HepG2 (cell line): Measurements from ENCODE around the gene FGGY. TPM values are rescaled to one million over a fixed set of nuclear protein-coding genes. Genes with fewer than 3 reads are reported as not detected.

Source experiments
- BHLHE40 ChIP-seq: IDR thresholded peaks from 2 replicates; pipeline ENCODE4 v1.6.1; 2011; ENCODE audit warnings: low read length, improper control_type of control experiment
- CCAR2 ChIP-seq: fragments of 200-400 bp; formaldehyde crosslinking; optimal IDR thresholded peaks from 2 replicates; pipeline ENCODE3; 2018; ENCODE audit warnings: low read depth, mild to moderate bottlenecking, low read length, moderate library complexity
- HCFC1 ChIP-seq: fragments of 150-350 bp; IDR thresholded peaks from 2 replicates; pipeline ENCODE4 v1.6.1; 2014; ENCODE audit warnings: low read depth, low read length
- NFE2L2 ChIP-seq: fragments of 150-350 bp; IDR thresholded peaks from 2 replicates; pipeline ENCODE4 v1.6.1; 2014; ENCODE audit warnings: low read length
- RELA ChIP-seq: sonication (generic); formaldehyde crosslinking; IDR thresholded peaks from 2 replicates; pipeline ENCODE4 v1.4.0; 2020; ENCODE audit warnings: missing genetic modification reagents
- RXRA ChIP-seq: sonication (generic); formaldehyde crosslinking; IDR thresholded peaks from 2 replicates; pipeline ENCODE4 v1.5.1; 2020; ENCODE audit warnings: missing genetic modification reagents
- SAP130 ChIP-seq: IDR thresholded peaks from 2 replicates; pipeline ENCODE4 v1.6.1; 2016; ENCODE audit warnings: low read depth
- SNAPC4 ChIP-seq: sonication (generic); formaldehyde crosslinking; IDR thresholded peaks from 2 replicates; pipeline ENCODE4 v1.4.0; 2020; ENCODE audit warnings: mild to moderate bottlenecking, missing genetic modification reagents
- TARDBP ChIP-seq: sonication (generic); formaldehyde crosslinking; IDR thresholded peaks from 2 replicates; pipeline ENCODE4 v1.8.0; 2022; ENCODE audit warnings: mild to moderate bottlenecking, missing genetic modification reagents
- THAP8 ChIP-seq: sonication (generic); formaldehyde crosslinking; IDR thresholded peaks from 2 replicates; pipeline ENCODE4 v1.5.1; 2020; ENCODE audit warnings: missing genetic modification reagents, mild to moderate bottlenecking, borderline replicate concordance
- THAP9 ChIP-seq: sonication (generic); formaldehyde crosslinking; IDR thresholded peaks from 2 replicates; pipeline ENCODE4; 2020; ENCODE audit warnings: missing genetic modification reagents, mild to moderate bottlenecking, borderline replicate concordance
- U2AF1 ChIP-seq: fragments of 200-400 bp; formaldehyde crosslinking; optimal IDR thresholded peaks from 2 replicates; pipeline ENCODE3; 2017; ENCODE audit warnings: mild to moderate bottlenecking, low read depth, low read length
- ZFY ChIP-seq: sonication (generic); formaldehyde crosslinking; IDR thresholded peaks from 2 replicates; pipeline ENCODE4 v1.4.0; 2020; ENCODE audit warnings: missing genetic modification reagents
- ZKSCAN8 ChIP-seq: IDR thresholded peaks from 2 replicates; pipeline ENCODE4 v1.6.1; 2016; ENCODE audit warnings: borderline replicate concordance, missing genetic modification reagents, missing compliant biosample characterization
- ZNF20 ChIP-seq: sonication (generic); formaldehyde crosslinking; IDR thresholded peaks from 2 replicates; pipeline ENCODE4 v1.4.0; 2020; ENCODE audit warnings: mild to moderate bottlenecking, moderate library complexity, missing genetic modification reagents
- ZNF275 ChIP-seq: sonication (generic); formaldehyde crosslinking; IDR thresholded peaks from 2 replicates; pipeline ENCODE4 v1.8.0; 2022; ENCODE audit warnings: missing genetic modification reagents, mild to moderate bottlenecking, inconsistent platforms, borderline replicate concordance
- ZNF674 ChIP-seq: sonication (generic); formaldehyde crosslinking; IDR thresholded peaks from 2 replicates; pipeline ENCODE4 v1.5.0; 2020; ENCODE audit warnings: low read depth, mild to moderate bottlenecking, missing genetic modification reagents
- ZNF7 ChIP-seq: IDR thresholded peaks from 2 replicates; pipeline ENCODE4 v1.6.1; 2016; ENCODE audit warnings: missing biosample characterization, missing genetic modification reagents
- ZNF775 ChIP-seq: sonication (generic); formaldehyde crosslinking; IDR thresholded peaks from 2 replicates; pipeline ENCODE4 v1.4.0; 2020; ENCODE audit warnings: missing genetic modification reagents, mild to moderate bottlenecking, moderate library complexity, borderline replicate concordance
- ZNF83 ChIP-seq: sonication (generic); formaldehyde crosslinking; IDR thresholded peaks from 2 replicates; pipeline ENCODE4 v1.4.0; 2020; ENCODE audit warnings: missing genetic modification reagents, mild to moderate bottlenecking, borderline replicate concordance
- ZNF891 ChIP-seq: sonication (generic); formaldehyde crosslinking; IDR thresholded peaks from 2 replicates; pipeline ENCODE4 v1.5.0; 2020; ENCODE audit warnings: mild to moderate bottlenecking, missing genetic modification reagents
- polyA plus RNA-seq, 8 experiments: library from polyadenylated mRNA; depleted of rRNA in 3 of 8; stranded (reverse) in 7 of 8; unstranded in 1 of 8; fragments of >200 nt; fragmentation: Illumina TruSeq in 4 of 8; extraction: Trizol in 4 of 8; gene quantifications; 2 replicates each; pipeline versions ENCODE4 v1.2.1 to v1.2.3, GENCODE V29; 2011 to 2016; ENCODE audit warnings: low read depth in 4 of 8, missing spikeins in 1 of 8, mixed read lengths in 1 of 8; ENCODE audit not compliant: insufficient read depth in 1 of 8
- total RNA-seq, 5 experiments: library from RNA; depleted of rRNA; stranded (reverse); fragments of >200 nt; fragmentation: Illumina TruSeq; extraction: Trizol; gene quantifications; 2 replicates each; pipeline ENCODE4 v1.2.3, GENCODE V29; 2016; ENCODE audit warnings: low read depth in 1 of 5

The FGGY gene
- total and polyA plus RNA-seq, 2 of the 13 experiments (the other 11 are each of a cell fraction or from before 2014, with no cell fraction given): 15.7 to 27.5 TPM

- TF ChIP-seq TARDBP (CRISPR knock-in tag) (peak; percentile 76), ZFY (no peak), THAP8 (CRISPR knock-in tag) (no peak), ZNF7 (CRISPR knock-in tag) (no peak), THAP9 (no peak), ZKSCAN8 (no peak), NFE2L2 (no peak), ZNF891 (CRISPR knock-in tag) (no peak), SNAPC4 (no peak), U2AF1 (no peak), RXRA (CRISPR knock-in tag) (no peak; the same call in 1 of the 2 replicates), ZNF83 (no peak), ZNF20 (CRISPR knock-in tag) (no peak), HCFC1 (no peak), ZNF775 (CRISPR knock-in tag) (no peak), SAP130 (CRISPR knock-in tag) (peak; percentile 62), RELA (CRISPR knock-in tag) (no peak), ZNF275 (no peak), CCAR2 (no peak), ZNF674 (CRISPR knock-in tag) (no peak), BHLHE40 (no peak)
Measured at GRCh38 chr1:59522925-59523505, 226.1 kb downstream of the FGGY start (continued).
